Endothelial cell of umbilical vein (primary cell): ENCODE results near the gene COL16A1. TPM values are rescaled to one million over a fixed set of nuclear protein-coding genes. Genes with fewer than 3 reads are reported as not detected.

Experiments used
- BruUV-seq: library from RNA; stranded (reverse); fragments of 400-500 nt; replicated peaks from 2 replicates; lab custom pipeline; 2021; lab: Mats Ljungman, UMichigan
- CTCF ChIA-PET: fragments of 300-600, 350-600 bp; sonication (Branson Sonifier 250); formaldehyde crosslinking; loops from one replicate; lab custom pipeline; 2021; ENCODE audit warnings: antibody characterized with exemption, inconsistent platforms; lab: Charles Lee
- POLR2A ChIA-PET: fragments of 300-600, 350-600 bp; sonication (Branson Sonifier 250); formaldehyde crosslinking; loops from one replicate; lab custom pipeline; 2021; ENCODE audit warnings: antibody characterized with exemption, inconsistent platforms; lab: Charles Lee
- DNase-seq: peaks from one replicate; pipeline ENCODE4 v3.0.0-alpha.2; 2011; ENCODE audit warnings: low read depth, low spot score
- FAIRE-seq: peaks from 2 replicates; lab custom pipeline; 2011; peaks lifted over from hg19 to GRCh38; lab: Jason Lieb, UNC
- H2AFZ ChIP-seq: 2 replicates; pipeline ENCODE4 v1.6.0; 2012; ENCODE audit warnings: low read depth, low read length, control low read depth, inconsistent platforms
- H3K27ac ChIP-seq: 2 replicates; pipeline ENCODE4 v1.5.1; 2011; ENCODE audit warnings: low read depth, mild to moderate bottlenecking, control low read depth, low read length, moderate library complexity; ENCODE audit not compliant: insufficient read depth
- H3K27me3 ChIP-seq, 2 experiments: 2 replicates each; pipeline versions ENCODE4 v1.6.0 to v1.6.1; 2011; ENCODE audit warnings: low read length in 2 of 2, mixed read lengths in 1 of 2; ENCODE audit not compliant: control insufficient read depth in 2 of 2, insufficient read depth in 2 of 2
- H3K36me3 ChIP-seq, 2 experiments: 2 replicates in 1 of 2; 3 replicates in 1 of 2; pipeline ENCODE4 v1.5.1; 2011; ENCODE audit warnings: low read length in 2 of 2, mild to moderate bottlenecking in 1 of 2, moderate library complexity in 1 of 2; ENCODE audit not compliant: control insufficient read depth in 2 of 2, insufficient read depth in 2 of 2; ENCODE audit errors: extremely low read depth in 1 of 2
- H3K4me1 ChIP-seq: 3 replicates; pipeline ENCODE4 v1.5.1; 2011; ENCODE audit warnings: mild to moderate bottlenecking, low read length; ENCODE audit not compliant: control insufficient read depth, insufficient read depth; ENCODE audit errors: extremely low read depth
- H3K4me2 ChIP-seq: 2 replicates; pipeline ENCODE4 v1.6.1; 2011; ENCODE audit warnings: low read length, control low read depth, mixed read lengths; ENCODE audit not compliant: insufficient read depth
- H3K4me3 ChIP-seq, 3 experiments: fragments of 200-600 bp in 1 of 3; sonication (generic), shearing (Covaris generic) in 1 of 3; replicated peaks in 1 of 3; 2 replicates each; pipeline ENCODE4 v1.5.1; 2011 to 2016; ENCODE audit warnings: control low read depth in 3 of 3, low read length in 3 of 3, mild to moderate bottlenecking in 2 of 3, inconsistent platforms in 1 of 3, low read depth in 1 of 3, moderate library complexity in 1 of 3; ENCODE audit not compliant: insufficient read depth in 1 of 3
- H3K79me2 ChIP-seq: 2 replicates; pipeline ENCODE4 v1.6.0; 2012; ENCODE audit warnings: low read length, inconsistent platforms; ENCODE audit not compliant: control insufficient read depth, insufficient read depth
- H3K9ac ChIP-seq: replicated peaks from 2 replicates; pipeline ENCODE3; 2011; ENCODE audit warnings: low read length, control low read depth; ENCODE audit not compliant: insufficient read depth; ENCODE audit errors: extremely low read depth
- H3K9me1 ChIP-seq: replicated peaks from 3 replicates; pipeline ENCODE4 v1.6.0; 2011; ENCODE audit warnings: mild to moderate bottlenecking, low read length; ENCODE audit not compliant: control insufficient read depth, insufficient read depth; ENCODE audit errors: extremely low read depth
- H3K9me3 ChIP-seq: replicated peaks from 2 replicates; pipeline ENCODE4 v1.5.1; 2012; ENCODE audit warnings: low read length, inconsistent platforms; ENCODE audit not compliant: control insufficient read depth, insufficient read depth
- H4K20me1 ChIP-seq: replicated peaks from 2 replicates; pipeline ENCODE3; 2011; ENCODE audit warnings: mild to moderate bottlenecking, low read length; ENCODE audit not compliant: control insufficient read depth, insufficient read depth; ENCODE audit errors: extremely low read depth
- EZH2 ChIP-seq: IDR thresholded peaks from 2 replicates; pipeline ENCODE4 v1.6.1; 2012; ENCODE audit warnings: borderline replicate concordance, low read depth, mild to moderate bottlenecking, moderate library complexity, low read length, inconsistent platforms; ENCODE audit not compliant: severe bottlenecking
- FOS ChIP-seq: IDR thresholded peaks from 2 replicates; pipeline ENCODE4 v1.6.1; 2011; ENCODE audit warnings: mild to moderate bottlenecking, low read length, moderate library complexity, borderline replicate concordance; ENCODE audit not compliant: insufficient read depth
- GATA2 ChIP-seq: IDR thresholded peaks from 2 replicates; pipeline ENCODE4 v1.7.0; 2011; ENCODE audit warnings: low read depth, mild to moderate bottlenecking, moderate library complexity, mixed read lengths, low read length; ENCODE audit not compliant: insufficient read length, insufficient read depth
- JUN ChIP-seq: IDR thresholded peaks from 2 replicates; pipeline ENCODE4 v1.6.1; 2011; ENCODE audit warnings: borderline replicate concordance, low read depth; ENCODE audit not compliant: insufficient read length, insufficient read depth
- MYC ChIP-seq: IDR thresholded peaks from one replicate; pipeline ENCODE4 v1.6.1; 2011; ENCODE audit warnings: mild to moderate bottlenecking, low read depth, low read length
- POLR2A ChIP-seq: IDR thresholded peaks from 2 replicates; pipeline ENCODE4 v1.6.1; 2012; ENCODE audit warnings: low read depth, mild to moderate bottlenecking, control low read depth, low read length
- POLR2AphosphoS5 ChIP-seq: IDR thresholded peaks from 2 replicates; pipeline ENCODE4 v1.6.1; 2012; ENCODE audit warnings: low read depth, mild to moderate bottlenecking, control low read depth, low read length, moderate library complexity; ENCODE audit not compliant: insufficient read depth
- dilution Hi-C: fragments of 300-500 bp; cut with MboI; formaldehyde crosslinking; loops from one replicate; pipeline ENCODE4 v1.15.0; 2019; ENCODE audit warnings: low sequenced_read_pairs; ENCODE audit not compliant: extremely low pct_ligation_motif_present
- intact Hi-C: fragments of 100-400 bp; cut with micrococcal nuclease; formaldehyde crosslinking; loops from one replicate; pipeline ENCODE4 v1.10.0; 2022
- polyA plus RNA-seq, 4 experiments: library from polyadenylated mRNA; depleted of rRNA in 3 of 4; stranded (reverse) in 3 of 4; unstranded in 1 of 4; fragments of >200 nt; gene quantifications; 2 replicates each; pipeline versions ENCODE4 v1.2.1 to v1.2.3, GENCODE V29; 2011 to 2012; ENCODE audit warnings: missing spikeins in 1 of 4
- total RNA-seq: library from RNA; stranded (reverse); gene quantifications from 2 replicates; pipeline ENCODE4 v1.2.3, GENCODE V29; 2021
- TF ChIP-seq, protein P1 (sequence below): IDR thresholded peaks from 2 replicates; pipeline ENCODE4 v1.6.1; 2011; ENCODE audit not compliant: insufficient read depth, insufficient read length
- TF ChIP-seq, protein P2 (sequence below), 2 donors: IDR thresholded peaks; 1 replicate in 1 of 2; 2 replicates in 1 of 2; pipeline ENCODE4 v1.5.1; 2011; ENCODE audit warnings: low read length in 2 of 2, mild to moderate bottlenecking in 2 of 2, moderate library complexity in 2 of 2, control low read depth in 1 of 2, inconsistent platforms in 1 of 2, low read depth in 1 of 2; ENCODE audit not compliant: insufficient read depth in 1 of 2; ENCODE audit errors: extremely low read depth in 1 of 2

Gene COL16A1
- total and polyA plus RNA-seq, 2 donors (not counting 3 experiments of a cell fraction or from before 2014, with no cell fraction given) = 0.68 to 1.2 TPM

DNA sequence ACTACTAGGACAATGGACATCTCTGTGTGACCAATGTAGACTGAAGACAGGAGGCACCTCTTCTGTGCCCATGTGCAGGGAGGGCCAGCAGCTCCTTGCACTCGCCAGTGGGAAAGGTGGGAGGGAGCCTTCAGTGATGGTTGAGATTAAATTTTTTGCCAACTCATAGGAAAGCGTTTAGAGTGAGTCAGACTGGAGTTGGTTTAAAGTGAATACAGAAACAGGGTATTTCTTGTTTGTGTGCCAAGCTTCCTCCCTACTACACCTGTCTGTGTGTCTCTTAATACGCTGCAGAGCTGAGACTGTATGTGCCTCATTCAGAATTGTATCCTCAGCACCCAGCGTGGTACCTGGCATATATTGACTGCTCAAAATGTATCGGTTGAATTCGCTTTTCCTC lies 13.5 kb upstream of the COL16A1 start:
- CTCF ChIA-PET = interaction anchor here (1.1 to 8.7 kb wide), 11 partner anchors 8 to 72 kb away, joined by 3 to 180 read pairs (median 15); partner anchors contain the start of gene COL16A1
- TF ChIP-seq, protein P1, sequence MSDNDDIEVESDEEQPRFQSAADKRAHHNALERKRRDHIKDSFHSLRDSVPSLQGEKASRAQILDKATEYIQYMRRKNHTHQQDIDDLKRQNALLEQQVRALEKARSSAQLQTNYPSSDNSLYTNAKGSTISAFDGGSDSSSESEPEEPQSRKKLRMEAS = no peak
- TF ChIP-seq POLR2AphosphoS5 = no peak
- no peak for TF ChIP-seq MYC
- no peak for TF ChIP-seq GATA2
- TF ChIP-seq POLR2A = no peak
- TF ChIP-seq, protein P2, sequence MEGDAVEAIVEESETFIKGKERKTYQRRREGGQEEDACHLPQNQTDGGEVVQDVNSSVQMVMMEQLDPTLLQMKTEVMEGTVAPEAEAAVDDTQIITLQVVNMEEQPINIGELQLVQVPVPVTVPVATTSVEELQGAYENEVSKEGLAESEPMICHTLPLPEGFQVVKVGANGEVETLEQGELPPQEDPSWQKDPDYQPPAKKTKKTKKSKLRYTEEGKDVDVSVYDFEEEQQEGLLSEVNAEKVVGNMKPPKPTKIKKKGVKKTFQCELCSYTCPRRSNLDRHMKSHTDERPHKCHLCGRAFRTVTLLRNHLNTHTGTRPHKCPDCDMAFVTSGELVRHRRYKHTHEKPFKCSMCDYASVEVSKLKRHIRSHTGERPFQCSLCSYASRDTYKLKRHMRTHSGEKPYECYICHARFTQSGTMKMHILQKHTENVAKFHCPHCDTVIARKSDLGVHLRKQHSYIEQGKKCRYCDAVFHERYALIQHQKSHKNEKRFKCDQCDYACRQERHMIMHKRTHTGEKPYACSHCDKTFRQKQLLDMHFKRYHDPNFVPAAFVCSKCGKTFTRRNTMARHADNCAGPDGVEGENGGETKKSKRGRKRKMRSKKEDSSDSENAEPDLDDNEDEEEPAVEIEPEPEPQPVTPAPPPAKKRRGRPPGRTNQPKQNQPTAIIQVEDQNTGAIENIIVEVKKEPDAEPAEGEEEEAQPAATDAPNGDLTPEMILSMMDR (IDR thresholded peaks at IDR 0.05; ENCODE audit: extremely low read depth in 1 of 2, insufficient read depth in 1 of 2, low read depth in 1 of 2, low read length in 2 of 2) = no peak
- no peak for TF ChIP-seq EZH2
- TF ChIP-seq JUN = no peak
- TF ChIP-seq FOS = no peak
- H3K4me1 ChIP-seq = peaks cover 20% of the 10 kb centered on the region
- no peak overlapping the region for H3K9ac ChIP-seq
- no peaks in the 10 kb centered on the region for H4K20me1 ChIP-seq
- no peak overlapping the region for H3K27ac ChIP-seq
- H3K9me3 ChIP-seq = no peaks in the 10 kb centered on the region
- dilution Hi-C loops (no loop called here), intact Hi-C loops (no loop called here)
- H2AFZ ChIP-seq = no peak overlapping the region
- no peaks in the 10 kb centered on the region for H3K36me3 ChIP-seq
- no peaks in the 10 kb centered on the region for H3K9me1 ChIP-seq
- no peak overlapping the region for H3K4me3 ChIP-seq
- peaks cover 0 to 18% of the 10 kb centered on the region in 2 experiments for H3K27me3 ChIP-seq
- no peak overlapping the region for H3K4me2 ChIP-seq
- DNase-seq (no peak), FAIRE-seq (no peak)
- H3K79me2 ChIP-seq = no peaks in the 10 kb centered on the region
- BruUV-seq = no TSS peak
- POLR2A ChIA-PET = no interaction called here
